Measurements from ENCODE around the gene CPPED1.
"Not testable (repeated sequence)": the region's sequence is repeated elsewhere in the genome, so short reads cannot be mapped to it uniquely, and the experiment has no call there.

DNA sequence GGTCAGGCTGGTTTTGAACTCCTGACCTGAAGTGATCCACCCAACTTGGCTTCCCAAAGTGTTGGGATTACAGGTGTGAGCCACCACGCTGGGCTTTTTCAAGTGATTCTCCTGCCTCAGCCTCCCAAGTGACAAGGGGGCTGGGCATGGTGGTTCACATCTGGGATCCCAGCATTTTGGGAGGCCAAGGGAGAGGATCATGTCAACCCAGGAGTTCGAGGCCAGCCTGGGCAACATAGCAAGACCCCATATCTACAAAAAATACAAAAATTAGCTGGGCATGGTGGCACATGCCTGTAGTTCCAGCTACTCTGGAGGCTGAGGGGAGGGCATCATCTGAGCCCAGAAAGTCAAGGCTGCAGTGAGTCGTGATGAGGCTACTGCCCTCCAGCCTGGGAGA lies 10.0 kb upstream of the CPPED1 start:
- TF ChIP-seq EZH2 (IDR thresholded peaks at IDR 0.05; ENCODE audit: low read depth, unreplicated experiment); POLR2AphosphoS5 (IDR thresholded peaks at IDR 0.05; ENCODE audit: low read depth): not testable (repeated sequence)
- TF ChIP-seq, protein P1, sequence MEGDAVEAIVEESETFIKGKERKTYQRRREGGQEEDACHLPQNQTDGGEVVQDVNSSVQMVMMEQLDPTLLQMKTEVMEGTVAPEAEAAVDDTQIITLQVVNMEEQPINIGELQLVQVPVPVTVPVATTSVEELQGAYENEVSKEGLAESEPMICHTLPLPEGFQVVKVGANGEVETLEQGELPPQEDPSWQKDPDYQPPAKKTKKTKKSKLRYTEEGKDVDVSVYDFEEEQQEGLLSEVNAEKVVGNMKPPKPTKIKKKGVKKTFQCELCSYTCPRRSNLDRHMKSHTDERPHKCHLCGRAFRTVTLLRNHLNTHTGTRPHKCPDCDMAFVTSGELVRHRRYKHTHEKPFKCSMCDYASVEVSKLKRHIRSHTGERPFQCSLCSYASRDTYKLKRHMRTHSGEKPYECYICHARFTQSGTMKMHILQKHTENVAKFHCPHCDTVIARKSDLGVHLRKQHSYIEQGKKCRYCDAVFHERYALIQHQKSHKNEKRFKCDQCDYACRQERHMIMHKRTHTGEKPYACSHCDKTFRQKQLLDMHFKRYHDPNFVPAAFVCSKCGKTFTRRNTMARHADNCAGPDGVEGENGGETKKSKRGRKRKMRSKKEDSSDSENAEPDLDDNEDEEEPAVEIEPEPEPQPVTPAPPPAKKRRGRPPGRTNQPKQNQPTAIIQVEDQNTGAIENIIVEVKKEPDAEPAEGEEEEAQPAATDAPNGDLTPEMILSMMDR (conservative IDR thresholded peaks at IDR 0.05; ENCODE audit: low read depth in 2 of 2), result not testable (repeated sequence)

Measured in GM23338 (cell line).